IPS-15b (cell line): ENCODE measurements around the gene NPAS3.

ENCODE experiments used
- H3K27me3 ChIP-seq: one replicate; pipeline ENCODE4 v1.6.1; 2013; ENCODE audit warnings: low read length; ENCODE audit not compliant: control insufficient read depth, insufficient read depth
- H3K36me3 ChIP-seq: one replicate; pipeline ENCODE4 v1.6.1; 2013; ENCODE audit warnings: low read length; ENCODE audit not compliant: control insufficient read depth, insufficient read depth
- H3K4me1 ChIP-seq: one replicate; pipeline ENCODE4 v1.6.1; 2013; ENCODE audit warnings: mild to moderate bottlenecking, low read length; ENCODE audit not compliant: control insufficient read depth, insufficient read depth
- H3K4me3 ChIP-seq: one replicate; pipeline ENCODE4 v1.5.1; 2013; ENCODE audit warnings: low read depth, low read length
- H3K9ac ChIP-seq: one replicate; pipeline ENCODE4 v1.6.1; 2013; ENCODE audit warnings: low read depth, mild to moderate bottlenecking, low read length
- H3K9me3 ChIP-seq: one replicate; pipeline ENCODE4 v1.6.1; 2013; ENCODE audit warnings: mild to moderate bottlenecking, low read length; ENCODE audit not compliant: control insufficient read depth, insufficient read depth

Gene NPAS3

GRCh38 chr14:33505963-33506329 is 567.3 kb downstream of the NPAS3 start:
- no peak overlapping the region for H3K9ac ChIP-seq
- H3K4me3 ChIP-seq, result no peak overlapping the region
- no peaks in the 10 kb centered on the region for H3K27me3 ChIP-seq
- H3K36me3 ChIP-seq, result no peaks in the 10 kb centered on the region
- no peaks in the 10 kb centered on the region for H3K4me1 ChIP-seq
- H3K9me3 ChIP-seq, result no peaks in the 10 kb centered on the region

GRCh38 chr14:33508126-33509062 is 569.7 kb downstream of the NPAS3 start:
- no peaks in the 10 kb centered on the region for H3K9me3 ChIP-seq
- no peaks in the 10 kb centered on the region for H3K4me1 ChIP-seq
- no peak overlapping the region for H3K9ac ChIP-seq
- no peaks in the 10 kb centered on the region for H3K36me3 ChIP-seq
- no peaks in the 10 kb centered on the region for H3K27me3 ChIP-seq
- H3K4me3 ChIP-seq, result no peak overlapping the region

GRCh38 chr14:33509454-33509853 is 570.8 kb downstream of the NPAS3 start:
- Histone ChIP-seq H3K9me3 (no peaks in the 10 kb centered on the region), H3K4me1 (no peaks in the 10 kb centered on the region), H3K36me3 (no peaks in the 10 kb centered on the region), H3K4me3 (no peak overlapping the region), H3K9ac (no peak overlapping the region), H3K27me3 (no peaks in the 10 kb centered on the region)

GRCh38 chr14:33510063-33510481 is 571.4 kb downstream of the NPAS3 start:
- Histone ChIP-seq H3K27me3 (no peaks in the 10 kb centered on the region), H3K4me3 (no peak overlapping the region), H3K9ac (no peak overlapping the region), H3K9me3 (no peaks in the 10 kb centered on the region), H3K4me1 (no peaks in the 10 kb centered on the region), H3K36me3 (no peaks in the 10 kb centered on the region)

- H3K9me3 ChIP-seq, result no peaks in the 10 kb centered on the region
- H3K4me3 ChIP-seq, result no peak overlapping the region
- no peaks in the 10 kb centered on the region for H3K27me3 ChIP-seq
- no peaks in the 10 kb centered on the region for H3K4me1 ChIP-seq
- H3K36me3 ChIP-seq, result no peaks in the 10 kb centered on the region
- H3K9ac ChIP-seq, result no peak overlapping the region
Measured at GRCh38 chr14:33510991-33511390, 572.3 kb downstream of the NPAS3 start.

- no peaks in the 10 kb centered on the region for H3K9me3 ChIP-seq
- H3K9ac ChIP-seq, result no peak overlapping the region
- no peak overlapping the region for H3K4me3 ChIP-seq
- H3K4me1 ChIP-seq, result no peaks in the 10 kb centered on the region
- no peaks in the 10 kb centered on the region for H3K27me3 ChIP-seq
- no peaks in the 10 kb centered on the region for H3K36me3 ChIP-seq
Measured at GRCh38 chr14:33511851-33512640, 573.4 kb downstream of the NPAS3 start.

- Histone ChIP-seq H3K27me3 (no peaks in the 10 kb centered on the region), H3K36me3 (no peaks in the 10 kb centered on the region), H3K4me1 (no peaks in the 10 kb centered on the region), H3K4me3 (no peak overlapping the region), H3K9ac (no peak overlapping the region), H3K9me3 (no peaks in the 10 kb centered on the region)
Measured at GRCh38 chr14:33515441-33515840, 576.8 kb downstream of the NPAS3 start.

- Histone ChIP-seq H3K27me3 (no peaks in the 10 kb centered on the region), H3K9me3 (no peaks in the 10 kb centered on the region), H3K9ac (no peak overlapping the region), H3K4me3 (no peak overlapping the region), H3K4me1 (no peaks in the 10 kb centered on the region), H3K36me3 (no peaks in the 10 kb centered on the region)
Measured at GRCh38 chr14:33515899-33516298, 577.2 kb downstream of the NPAS3 start.

GRCh38 chr14:33516898-33517436 is 578.3 kb downstream of the NPAS3 start:
- Histone ChIP-seq H3K9ac (no peak overlapping the region), H3K27me3 (no peaks in the 10 kb centered on the region), H3K36me3 (no peaks in the 10 kb centered on the region), H3K4me1 (no peaks in the 10 kb centered on the region), H3K9me3 (no peaks in the 10 kb centered on the region), H3K4me3 (no peak overlapping the region)

- Histone ChIP-seq H3K36me3 (no peaks in the 10 kb centered on the region), H3K9me3 (no peaks in the 10 kb centered on the region), H3K9ac (no peak overlapping the region), H3K27me3 (no peaks in the 10 kb centered on the region), H3K4me1 (no peaks in the 10 kb centered on the region), H3K4me3 (no peak overlapping the region)
Measured at GRCh38 chr14:33521192-33521591, 582.5 kb downstream of the NPAS3 start.

- Histone ChIP-seq H3K9me3 (no peaks in the 10 kb centered on the region), H3K27me3 (no peaks in the 10 kb centered on the region), H3K4me1 (no peaks in the 10 kb centered on the region), H3K4me3 (no peak overlapping the region), H3K9ac (no peak overlapping the region), H3K36me3 (no peaks in the 10 kb centered on the region)
Measured at GRCh38 chr14:33524244-33524643, 585.6 kb downstream of the NPAS3 start.
